Natural killer cell (primary cell): ENCODE measurements around the gene USP44. TPM values are rescaled to one million over a fixed set of nuclear protein-coding genes. Genes with fewer than 3 reads are reported as not detected.
"Not testable (repeated sequence)": the region's sequence is repeated elsewhere in the genome, so short reads cannot be mapped to it uniquely, and the experiment has no call there.

ENCODE experiments used
- ATAC-seq, 3 donors: fragments of 150-1000 bp in 2 of 3; fragments of 200-7000 bp in 1 of 3; cut with Tn5 transposase; 1 replicate in 1 of 3; 2 replicates in 2 of 3; pipeline ENCODE4 v1.10.0; 2021; ENCODE audit warnings: mild to moderate bottlenecking in 2 of 3, moderate library complexity in 2 of 3
- DNase-seq, 2 donors: peaks; one replicate each; pipeline versions ENCODE4 v3.0.0 to v3.0.0-alpha.2; 2013 to 2021; ENCODE audit warnings: mixed read lengths in 1 of 2
- H3K27ac ChIP-seq: one replicate; pipeline ENCODE4 v1.5.1; 2013; ENCODE audit warnings: mild to moderate bottlenecking, low read length
- H3K27me3 ChIP-seq: one replicate; pipeline ENCODE4 v1.6.1; 2013; ENCODE audit warnings: low read length; ENCODE audit not compliant: control insufficient read depth, insufficient read depth
- H3K36me3 ChIP-seq: one replicate; pipeline ENCODE4 v1.6.1; 2013; ENCODE audit warnings: low read length; ENCODE audit not compliant: control insufficient read depth, insufficient read depth
- H3K4me1 ChIP-seq: one replicate; pipeline ENCODE4 v1.6.1; 2013; ENCODE audit warnings: low read length; ENCODE audit not compliant: control insufficient read depth, insufficient read depth
- H3K4me3 ChIP-seq: one replicate; pipeline ENCODE4 v1.5.1; 2013; ENCODE audit warnings: low read length
- H3K9me3 ChIP-seq: one replicate; pipeline ENCODE4 v1.6.1; 2013; ENCODE audit warnings: low read length; ENCODE audit not compliant: control insufficient read depth, insufficient read depth
- H3K27ac Mint-ChIP-seq, 2 donors: one replicate each; pipeline ENCODE4 v1.8.0; 2022; ENCODE audit warnings: mild to moderate bottlenecking in 2 of 2, mixed read lengths in 2 of 2, moderate library complexity in 1 of 2
- H3K27me3 Mint-ChIP-seq, 2 donors: one replicate each; pipeline ENCODE4 v1.8.0; 2022; ENCODE audit warnings: low read depth in 2 of 2, mixed read lengths in 2 of 2
- H3K36me3 Mint-ChIP-seq: one replicate; pipeline ENCODE4 v1.8.0; 2022; ENCODE audit warnings: mixed read lengths
- H3K4me1 Mint-ChIP-seq, 2 donors: one replicate each; pipeline ENCODE4 v1.8.0; 2022; ENCODE audit warnings: mixed read lengths in 2 of 2
- H3K4me3 Mint-ChIP-seq: one replicate; pipeline ENCODE4 v1.8.0; 2022; ENCODE audit warnings: mild to moderate bottlenecking, moderate library complexity, mixed read lengths
- H3K9me3 Mint-ChIP-seq, 2 donors: one replicate each; pipeline ENCODE4 v1.8.0; 2022; ENCODE audit warnings: mixed read lengths in 2 of 2
- WGBS: methylation state at CpG from one replicate; pipeline ENCODE4 v1.1.7; 2013; ENCODE audit warnings: missing lambda C conversion rate; ENCODE audit not compliant: insufficient coverage; 5-methylcytosine and 5-hydroxymethylcytosine counted together
- intact Hi-C: fragments of 100-400 bp; cut with micrococcal nuclease; formaldehyde crosslinking; loops from one replicate; pipeline ENCODE4 v1.14.2; 2022
- total RNA-seq, 4 donors: library from RNA; stranded (reverse); fragments of 120-200 nt in 1 of 4; gene quantifications; one replicate each; pipeline versions ENCODE4 v1.2.3 to v1.2.4, GENCODE V29; 2013 to 2022
- TF ChIP-seq, protein P1 (sequence below): fragments of 200-600 bp; IDR thresholded peaks from one replicate; pipeline ENCODE4 v1.8.0; 2022; ENCODE audit warnings: antibody characterized with exemption

USP44 gene
- total RNA-seq, 3 donors from 2014 or later (not counting 1 experiment from before 2014, with no cell fraction given), result 0.09 to 1.8 (median 0.63) TPM

DNA sequence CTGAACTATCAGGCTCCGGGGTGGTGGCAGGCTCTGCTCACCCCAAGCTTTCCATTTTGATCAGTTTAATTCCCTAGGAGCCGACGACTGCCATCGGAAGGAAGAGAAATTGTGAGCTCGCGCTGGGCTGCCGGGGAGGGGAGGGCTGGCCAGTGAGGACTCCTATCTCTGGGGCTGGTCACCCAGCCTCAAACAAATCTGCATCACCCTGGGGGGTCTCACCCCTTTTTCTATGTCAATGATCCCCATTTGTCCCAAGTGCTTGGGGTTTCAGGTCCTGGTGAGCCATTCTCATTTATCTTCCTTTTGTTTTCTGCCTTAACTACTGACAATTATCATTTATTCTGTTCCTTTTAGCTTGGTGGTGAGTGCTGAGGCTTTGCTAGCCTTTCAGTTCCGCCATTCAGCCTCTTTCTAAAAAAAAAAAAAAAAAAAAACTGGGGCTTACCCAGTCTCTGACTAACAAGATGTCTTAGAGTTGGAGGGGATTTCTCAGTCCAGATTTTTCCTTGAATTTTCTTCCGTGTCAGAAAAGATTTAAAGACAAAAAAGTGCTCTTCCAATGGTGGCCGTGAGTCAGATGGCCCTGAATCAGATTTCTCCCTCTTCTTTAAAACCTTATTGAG is 22.8 kb upstream of the USP44 start:
- Histone ChIP-seq H3K27me3 (peaks cover 3% of the 10 kb centered on the region), H3K4me3 (no peak overlapping the region), H3K36me3 (no peaks in the 10 kb centered on the region), H3K27ac (peak overlapping the region; percentile 54), H3K9me3 (no peaks in the 10 kb centered on the region), H3K4me1 (no peaks in the 10 kb centered on the region)
- ATAC-seq, result no peak
- no peak overlapping the region for H3K27ac Mint-ChIP-seq
- H3K4me3 Mint-ChIP-seq, result no peak overlapping the region
- peaks cover 16 to 32% of the 10 kb centered on the region in 2 donors for H3K27me3 Mint-ChIP-seq
- TF ChIP-seq, protein P1, sequence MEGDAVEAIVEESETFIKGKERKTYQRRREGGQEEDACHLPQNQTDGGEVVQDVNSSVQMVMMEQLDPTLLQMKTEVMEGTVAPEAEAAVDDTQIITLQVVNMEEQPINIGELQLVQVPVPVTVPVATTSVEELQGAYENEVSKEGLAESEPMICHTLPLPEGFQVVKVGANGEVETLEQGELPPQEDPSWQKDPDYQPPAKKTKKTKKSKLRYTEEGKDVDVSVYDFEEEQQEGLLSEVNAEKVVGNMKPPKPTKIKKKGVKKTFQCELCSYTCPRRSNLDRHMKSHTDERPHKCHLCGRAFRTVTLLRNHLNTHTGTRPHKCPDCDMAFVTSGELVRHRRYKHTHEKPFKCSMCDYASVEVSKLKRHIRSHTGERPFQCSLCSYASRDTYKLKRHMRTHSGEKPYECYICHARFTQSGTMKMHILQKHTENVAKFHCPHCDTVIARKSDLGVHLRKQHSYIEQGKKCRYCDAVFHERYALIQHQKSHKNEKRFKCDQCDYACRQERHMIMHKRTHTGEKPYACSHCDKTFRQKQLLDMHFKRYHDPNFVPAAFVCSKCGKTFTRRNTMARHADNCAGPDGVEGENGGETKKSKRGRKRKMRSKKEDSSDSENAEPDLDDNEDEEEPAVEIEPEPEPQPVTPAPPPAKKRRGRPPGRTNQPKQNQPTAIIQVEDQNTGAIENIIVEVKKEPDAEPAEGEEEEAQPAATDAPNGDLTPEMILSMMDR, result no peak
- intact Hi-C loops, result no loop called here
- H3K4me1 Mint-ChIP-seq, result no peaks in the 10 kb centered on the region
- no peaks in the 10 kb centered on the region for H3K36me3 Mint-ChIP-seq
- no peaks in the 10 kb centered on the region for H3K9me3 Mint-ChIP-seq
- no peak for DNase-seq
- WGBS, result 31% methylated on average over 9 of the region's 10 CpGs

DNA sequence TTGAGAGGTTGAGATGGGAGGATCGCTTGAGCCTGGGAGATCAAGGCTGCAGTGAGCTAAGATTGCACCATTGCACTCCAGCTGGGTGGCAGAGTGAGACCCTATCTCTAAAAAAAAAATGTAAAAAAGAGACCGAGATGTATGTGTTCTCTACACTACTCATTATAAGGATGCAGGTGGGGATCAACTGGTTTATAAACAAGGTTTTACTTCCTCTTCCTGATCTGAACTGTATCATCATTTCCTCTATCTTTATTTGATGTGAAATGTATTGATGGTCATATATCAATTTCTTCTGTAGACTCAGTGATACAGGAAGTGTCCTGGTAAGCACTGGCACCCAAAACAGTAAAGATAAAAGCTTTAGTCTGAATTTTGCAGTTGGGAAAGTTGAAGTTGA is 20.1 kb upstream of the USP44 start:
- Mint-ChIP-seq H3K36me3 (no peaks in the 10 kb centered on the region), H3K4me3 (no peak overlapping the region), H3K27ac (no peak overlapping the region), H3K27me3 (peaks cover 14 to 30% of the 10 kb centered on the region in 2 donors), H3K9me3 (no peaks in the 10 kb centered on the region), H3K4me1 (no peaks in the 10 kb centered on the region)
- Histone ChIP-seq H3K27me3 (peaks cover 3% of the 10 kb centered on the region), H3K27ac (no peak overlapping the region), H3K9me3 (no peaks in the 10 kb centered on the region), H3K4me1 (no peaks in the 10 kb centered on the region), H3K36me3 (no peaks in the 10 kb centered on the region), H3K4me3 (no peak overlapping the region)
- TF ChIP-seq, protein P1, result no peak
- no peak for ATAC-seq
- WGBS, result 77% methylated on average over 1 of the region's 2 CpGs
- intact Hi-C loops, result no loop called here
- DNase-seq, result no peak

DNA sequence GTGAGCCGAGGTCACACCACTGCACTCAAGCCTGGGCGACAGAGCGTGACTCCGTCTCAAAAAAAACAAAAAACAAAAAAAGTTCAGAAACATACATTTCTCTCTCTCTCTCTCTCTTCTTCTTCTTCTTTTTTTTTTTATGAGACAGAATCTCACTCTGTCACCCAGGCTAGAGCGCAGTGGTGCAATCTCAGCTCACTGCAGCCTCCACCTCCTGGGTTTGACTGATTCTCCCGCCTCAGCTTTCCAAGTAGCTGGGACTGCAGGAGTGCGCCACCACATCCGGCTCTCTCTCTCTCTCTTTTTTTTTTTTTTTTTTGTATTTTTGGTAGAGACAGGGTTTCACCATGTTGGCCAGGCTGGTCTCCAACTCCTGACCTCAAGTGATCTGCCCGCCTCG is 16.8 kb upstream of the USP44 start:
- H3K9me3 ChIP-seq, H3K4me3 ChIP-seq, H3K27ac ChIP-seq, H3K4me1 ChIP-seq, H3K9me3 Mint-ChIP-seq, ATAC-seq, H3K36me3 ChIP-seq, H3K27me3 Mint-ChIP-seq, intact Hi-C loops, DNase-seq, H3K4me3 Mint-ChIP-seq, H3K4me1 Mint-ChIP-seq, H3K27me3 ChIP-seq, H3K27ac Mint-ChIP-seq, H3K36me3 Mint-ChIP-seq: not testable (repeated sequence)
- WGBS, result 92% methylated on average over 5 of the region's 10 CpGs

DNA sequence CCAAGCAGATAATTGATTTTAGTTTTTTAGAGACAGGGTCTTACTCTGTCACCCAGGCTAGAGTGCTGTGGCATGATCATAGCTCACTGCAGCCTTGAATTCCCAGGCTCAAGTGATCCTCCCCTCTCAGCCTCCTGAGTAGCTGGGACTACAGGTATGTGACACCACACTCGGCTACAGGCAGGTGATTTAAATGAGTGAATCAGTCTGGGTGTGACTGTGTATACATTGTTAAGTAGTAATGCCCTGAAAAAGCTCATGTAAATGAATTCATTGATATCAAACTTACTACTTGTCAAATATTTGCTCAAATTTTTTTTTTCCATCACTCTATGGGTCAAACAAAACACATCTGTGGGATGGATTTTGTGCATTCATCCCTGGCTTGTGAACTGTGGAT is 6.3 kb upstream of the USP44 start:
- Mint-ChIP-seq H3K36me3 (no peaks in the 10 kb centered on the region), H3K27ac (no peak overlapping the region), H3K9me3 (no peaks in the 10 kb centered on the region), H3K4me1 (no peaks in the 10 kb centered on the region), H3K4me3 (no peak overlapping the region), H3K27me3 (peaks cover 0 to 8% of the 10 kb centered on the region in 2 donors)
- no peaks in the 10 kb centered on the region for H3K36me3 ChIP-seq
- TF ChIP-seq, protein P1, result no peak
- no peaks in the 10 kb centered on the region for H3K9me3 ChIP-seq
- DNase-seq (no peak), ATAC-seq (no peak)
- H3K4me1 ChIP-seq, result no peaks in the 10 kb centered on the region
- H3K27ac ChIP-seq, result no peak overlapping the region
- intact Hi-C loops, result no loop called here
- no peaks in the 10 kb centered on the region for H3K27me3 ChIP-seq
- WGBS, result no CpG with 5 or more reads among the region's 1 CpG
- H3K4me3 ChIP-seq, result no peak overlapping the region
